K562 (cell line): Measurements from ENCODE around the gene MRFAP1.

Source experiments
- ATF7 ChIP-seq: fragments of 450-650 bp; IDR thresholded peaks from 2 replicates; pipeline ENCODE4 v1.7.1; 2014; ENCODE audit warnings: mild to moderate bottlenecking, moderate library complexity
- BRCA1 ChIP-seq, 2 experiments: fragments of 450-650 bp in 1 of 2; sonication (generic) in 1 of 2; formaldehyde crosslinking in 1 of 2; IDR thresholded peaks; 2 replicates each; pipeline versions ENCODE4 v1.5.0 to v1.6.1; 2017 to 2020; ENCODE audit warnings: mild to moderate bottlenecking in 1 of 2, missing genetic modification reagents in 1 of 2
- EGR1 ChIP-seq: fragments of 450-650 bp; conservative IDR thresholded peaks from 2 replicates; pipeline ENCODE4 v1.6.1; 2017; ENCODE audit warnings: mild to moderate bottlenecking
- MTA1 ChIP-seq: fragments of 450-650 bp; IDR thresholded peaks from 2 replicates; pipeline ENCODE4 v1.6.1; 2017; ENCODE audit warnings: borderline replicate concordance
- RAD51 ChIP-seq: fragments of 450-650 bp; IDR thresholded peaks from 2 replicates; pipeline ENCODE4 v1.7.1; 2016; ENCODE audit warnings: low read depth, mild to moderate bottlenecking, borderline replicate concordance
- TF ChIP-seq, protein P1 (sequence below): fragments of 250-450 bp; sonication (Bioruptor Pico); IDR thresholded peaks from 2 replicates; pipeline ENCODE4 v1.8.0; 2021; ENCODE audit warnings: moderate library complexity, mild to moderate bottlenecking, inconsistent platforms
- TF ChIP-seq, protein P2 (sequence below): sonication (generic); formaldehyde crosslinking; IDR thresholded peaks from 2 replicates; pipeline ENCODE4 v1.8.0; 2022; ENCODE audit warnings: mild to moderate bottlenecking, missing genetic modification reagents

DNA sequence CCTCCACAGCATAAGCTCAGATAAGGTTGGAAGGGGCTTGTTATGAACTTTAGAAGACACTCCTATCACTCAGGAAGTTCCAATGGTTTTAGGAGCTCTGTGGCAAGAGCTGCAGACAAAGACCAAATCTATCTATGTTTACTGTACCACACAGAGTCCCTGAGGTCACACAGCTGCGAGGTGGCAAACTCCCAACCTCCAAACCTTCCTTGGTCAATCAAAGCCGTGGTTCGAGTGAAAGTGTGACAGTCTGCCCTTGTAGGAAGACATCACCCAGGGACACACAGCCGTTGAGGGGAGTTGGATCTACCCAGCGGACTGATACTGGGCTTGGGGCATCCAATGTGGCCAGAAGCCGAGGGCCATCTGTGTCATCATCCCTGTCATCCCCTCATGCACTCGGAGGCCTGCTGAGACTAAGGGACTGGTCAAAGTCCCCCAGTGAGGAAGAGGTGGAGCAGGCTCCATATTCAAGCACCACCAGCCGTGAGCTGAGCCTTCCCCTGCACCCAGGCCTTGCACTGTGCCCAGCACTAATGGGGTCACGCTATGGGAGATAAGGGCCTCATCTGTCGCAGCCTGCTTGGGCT, 38.7 kb upstream of the MRFAP1 start:
- TF ChIP-seq BRCA1 (IDR thresholded peaks at IDR 0.05) (no peak), BRCA1 (CRISPR knock-in tag; IDR thresholded peaks at IDR 0.05) (no peak), RAD51 (no peak), MTA1 (no peak), EGR1 (no peak), ATF7 (no peak)
- TF ChIP-seq, protein P1, sequence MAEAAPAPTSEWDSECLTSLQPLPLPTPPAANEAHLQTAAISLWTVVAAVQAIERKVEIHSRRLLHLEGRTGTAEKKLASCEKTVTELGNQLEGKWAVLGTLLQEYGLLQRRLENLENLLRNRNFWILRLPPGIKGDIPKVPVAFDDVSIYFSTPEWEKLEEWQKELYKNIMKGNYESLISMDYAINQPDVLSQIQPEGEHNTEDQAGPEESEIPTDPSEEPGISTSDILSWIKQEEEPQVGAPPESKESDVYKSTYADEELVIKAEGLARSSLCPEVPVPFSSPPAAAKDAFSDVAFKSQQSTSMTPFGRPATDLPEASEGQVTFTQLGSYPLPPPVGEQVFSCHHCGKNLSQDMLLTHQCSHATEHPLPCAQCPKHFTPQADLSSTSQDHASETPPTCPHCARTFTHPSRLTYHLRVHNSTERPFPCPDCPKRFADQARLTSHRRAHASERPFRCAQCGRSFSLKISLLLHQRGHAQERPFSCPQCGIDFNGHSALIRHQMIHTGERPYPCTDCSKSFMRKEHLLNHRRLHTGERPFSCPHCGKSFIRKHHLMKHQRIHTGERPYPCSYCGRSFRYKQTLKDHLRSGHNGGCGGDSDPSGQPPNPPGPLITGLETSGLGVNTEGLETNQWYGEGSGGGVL (CRISPR knock-in tag) = no peak
- TF ChIP-seq, protein P2, sequence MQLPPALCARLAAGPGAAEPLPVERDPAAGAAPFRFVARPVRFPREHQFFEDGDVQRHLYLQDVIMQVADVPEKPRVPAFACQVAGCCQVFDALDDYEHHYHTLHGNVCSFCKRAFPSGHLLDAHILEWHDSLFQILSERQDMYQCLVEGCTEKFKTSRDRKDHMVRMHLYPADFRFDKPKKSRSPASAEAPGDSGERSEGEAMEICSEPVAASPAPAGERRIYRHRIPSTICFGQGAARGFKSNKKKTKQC (CRISPR knock-in tag) = no peak
